ENCODE measurements around the gene GAD2.

The GAD2 gene

DNA sequence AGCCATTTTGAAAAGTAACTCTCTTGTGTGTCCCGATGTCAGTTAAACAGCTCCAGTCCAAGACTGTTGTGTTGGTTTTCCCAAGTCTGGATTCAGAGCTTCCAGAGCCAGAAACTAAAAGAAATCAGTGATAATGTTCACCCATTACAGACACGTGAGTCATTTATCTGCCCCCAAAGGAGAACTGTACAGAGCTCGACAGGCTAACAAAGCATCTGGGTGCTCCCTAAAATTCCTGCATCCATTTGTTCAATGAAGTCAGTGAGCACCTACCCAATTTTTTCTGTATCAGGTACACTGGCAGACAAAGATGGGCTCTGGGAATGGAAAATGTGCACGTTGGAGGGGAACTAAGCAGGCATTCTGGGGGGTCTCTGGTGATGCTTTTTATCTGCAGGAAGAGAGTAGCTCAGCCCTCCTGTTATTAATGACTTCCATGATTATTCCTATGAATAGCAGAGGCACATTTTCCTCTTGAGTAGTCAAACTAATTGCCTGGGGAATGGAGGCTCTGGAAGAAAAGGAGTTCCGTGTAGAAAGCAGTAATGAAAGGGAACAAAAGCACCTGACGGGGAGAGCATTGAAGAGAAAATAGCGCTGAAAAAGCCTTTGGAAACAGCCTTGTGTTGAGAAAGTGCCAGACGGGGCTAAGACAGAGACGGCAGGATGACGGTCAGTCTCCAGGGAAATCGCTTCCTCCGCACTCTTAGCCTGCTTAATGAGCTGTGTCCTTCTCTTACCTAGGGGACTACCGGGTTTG, 75.3 kb downstream of the GAD2 start:
- TF ChIP-seq, protein P1, sequence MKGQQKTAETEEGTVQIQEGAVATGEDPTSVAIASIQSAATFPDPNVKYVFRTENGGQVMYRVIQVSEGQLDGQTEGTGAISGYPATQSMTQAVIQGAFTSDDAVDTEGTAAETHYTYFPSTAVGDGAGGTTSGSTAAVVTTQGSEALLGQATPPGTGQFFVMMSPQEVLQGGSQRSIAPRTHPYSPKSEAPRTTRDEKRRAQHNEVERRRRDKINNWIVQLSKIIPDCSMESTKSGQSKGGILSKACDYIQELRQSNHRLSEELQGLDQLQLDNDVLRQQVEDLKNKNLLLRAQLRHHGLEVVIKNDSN (IDR thresholded peaks at IDR 0.05) = no peak
- no peak for TF ChIP-seq YY1 (IDR thresholded peaks at IDR 0.05; ENCODE audit: low read depth)
- no peak for TF ChIP-seq TAF1 (IDR thresholded peaks at IDR 0.05; ENCODE audit: low read depth)
- TF ChIP-seq, protein P2, sequence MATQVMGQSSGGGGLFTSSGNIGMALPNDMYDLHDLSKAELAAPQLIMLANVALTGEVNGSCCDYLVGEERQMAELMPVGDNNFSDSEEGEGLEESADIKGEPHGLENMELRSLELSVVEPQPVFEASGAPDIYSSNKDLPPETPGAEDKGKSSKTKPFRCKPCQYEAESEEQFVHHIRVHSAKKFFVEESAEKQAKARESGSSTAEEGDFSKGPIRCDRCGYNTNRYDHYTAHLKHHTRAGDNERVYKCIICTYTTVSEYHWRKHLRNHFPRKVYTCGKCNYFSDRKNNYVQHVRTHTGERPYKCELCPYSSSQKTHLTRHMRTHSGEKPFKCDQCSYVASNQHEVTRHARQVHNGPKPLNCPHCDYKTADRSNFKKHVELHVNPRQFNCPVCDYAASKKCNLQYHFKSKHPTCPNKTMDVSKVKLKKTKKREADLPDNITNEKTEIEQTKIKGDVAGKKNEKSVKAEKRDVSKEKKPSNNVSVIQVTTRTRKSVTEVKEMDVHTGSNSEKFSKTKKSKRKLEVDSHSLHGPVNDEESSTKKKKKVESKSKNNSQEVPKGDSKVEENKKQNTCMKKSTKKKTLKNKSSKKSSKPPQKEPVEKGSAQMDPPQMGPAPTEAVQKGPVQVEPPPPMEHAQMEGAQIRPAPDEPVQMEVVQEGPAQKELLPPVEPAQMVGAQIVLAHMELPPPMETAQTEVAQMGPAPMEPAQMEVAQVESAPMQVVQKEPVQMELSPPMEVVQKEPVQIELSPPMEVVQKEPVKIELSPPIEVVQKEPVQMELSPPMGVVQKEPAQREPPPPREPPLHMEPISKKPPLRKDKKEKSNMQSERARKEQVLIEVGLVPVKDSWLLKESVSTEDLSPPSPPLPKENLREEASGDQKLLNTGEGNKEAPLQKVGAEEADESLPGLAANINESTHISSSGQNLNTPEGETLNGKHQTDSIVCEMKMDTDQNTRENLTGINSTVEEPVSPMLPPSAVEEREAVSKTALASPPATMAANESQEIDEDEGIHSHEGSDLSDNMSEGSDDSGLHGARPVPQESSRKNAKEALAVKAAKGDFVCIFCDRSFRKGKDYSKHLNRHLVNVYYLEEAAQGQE (IDR thresholded peaks at IDR 0.05; ENCODE audit: low read depth) = no peak
- no peak for TF ChIP-seq TEAD4 (IDR thresholded peaks at IDR 0.05)
- TF ChIP-seq TCF12 (IDR thresholded peaks at IDR 0.05; ENCODE audit: low read depth) = no peak

DNA sequence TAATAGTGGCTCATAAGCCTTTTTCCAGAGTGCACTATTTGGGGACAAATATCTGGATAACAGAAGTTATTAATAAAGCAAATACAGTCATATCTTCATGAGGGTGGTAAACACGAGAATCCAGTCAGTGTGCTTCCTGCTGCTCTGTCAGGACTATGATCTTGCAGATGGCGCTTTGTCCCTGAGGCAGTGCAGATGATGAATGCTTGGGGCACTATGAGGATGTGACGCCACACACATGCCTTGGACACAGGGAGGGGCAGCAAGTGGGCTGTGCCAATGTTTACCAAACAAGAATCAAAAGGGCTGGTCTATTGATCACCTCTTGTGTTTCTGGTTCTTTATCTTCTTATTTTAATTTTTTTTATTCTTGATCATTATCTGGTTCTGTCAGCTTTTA, 79.8 kb downstream of the GAD2 start:
- TF ChIP-seq, protein P3, sequence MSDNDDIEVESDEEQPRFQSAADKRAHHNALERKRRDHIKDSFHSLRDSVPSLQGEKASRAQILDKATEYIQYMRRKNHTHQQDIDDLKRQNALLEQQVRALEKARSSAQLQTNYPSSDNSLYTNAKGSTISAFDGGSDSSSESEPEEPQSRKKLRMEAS (IDR thresholded peaks at IDR 0.05) = no peak
- no peak for TF ChIP-seq CREB1 (IDR thresholded peaks at IDR 0.05; ENCODE audit: low read depth)
- no peak for TF ChIP-seq NFIC (IDR thresholded peaks at IDR 0.05)
- TF ChIP-seq CEBPB (IDR thresholded peaks at IDR 0.05) = no peak
- no peak for TF ChIP-seq FOXM1 (IDR thresholded peaks at IDR 0.05; ENCODE audit: borderline replicate concordance, low read depth)
- TF ChIP-seq TEAD4 (IDR thresholded peaks at IDR 0.05) = no peak
- no peak for TF ChIP-seq TAF1 (IDR thresholded peaks at IDR 0.05; ENCODE audit: low read depth)
- no peak for TF ChIP-seq EGR1 (IDR thresholded peaks at IDR 0.05)
- TF ChIP-seq, protein P1 (IDR thresholded peaks at IDR 0.05) = no peak
- no peak for TF ChIP-seq EP300 (IDR thresholded peaks at IDR 0.05; ENCODE audit: borderline replicate concordance)
- TF ChIP-seq ZBTB7A (IDR thresholded peaks at IDR 0.05; ENCODE audit: low read depth) = no peak
- no peak for TF ChIP-seq TCF12 (IDR thresholded peaks at IDR 0.05; ENCODE audit: low read depth)
- TF ChIP-seq RAD21 (IDR thresholded peaks at IDR 0.05; ENCODE audit: low read depth) = no peak
- TF ChIP-seq YY1 (IDR thresholded peaks at IDR 0.05; ENCODE audit: low read depth) = no peak
- TF ChIP-seq, protein P2 (IDR thresholded peaks at IDR 0.05; ENCODE audit: low read depth) = no peak

- TF ChIP-seq, protein P2 (IDR thresholded peaks at IDR 0.05; ENCODE audit: low read depth) = no peak
- TF ChIP-seq CEBPB (IDR thresholded peaks at IDR 0.05) (no peak), EGR1 (IDR thresholded peaks at IDR 0.05) (no peak)
Measured at GRCh38 chr10:26300001-26300400, 83.4 kb downstream of the GAD2 start.

- TF ChIP-seq EP300 (IDR thresholded peaks at IDR 0.05; ENCODE audit: borderline replicate concordance) (no peak), FOXM1 (IDR thresholded peaks at IDR 0.05; ENCODE audit: borderline replicate concordance, low read depth) (no peak), EGR1 (IDR thresholded peaks at IDR 0.05) (no peak), TEAD4 (IDR thresholded peaks at IDR 0.05) (no peak), TCF12 (IDR thresholded peaks at IDR 0.05; ENCODE audit: low read depth) (no peak), NFIC (IDR thresholded peaks at IDR 0.05) (no peak), CEBPB (IDR thresholded peaks at IDR 0.05) (no peak), RAD21 (IDR thresholded peaks at IDR 0.05; ENCODE audit: low read depth) (no peak), CREB1 (IDR thresholded peaks at IDR 0.05; ENCODE audit: low read depth) (no peak), YY1 (IDR thresholded peaks at IDR 0.05; ENCODE audit: low read depth) (no peak), ZBTB7A (IDR thresholded peaks at IDR 0.05; ENCODE audit: low read depth) (no peak), TAF1 (IDR thresholded peaks at IDR 0.05; ENCODE audit: low read depth) (no peak)
- TF ChIP-seq, protein P1 (IDR thresholded peaks at IDR 0.05) = no peak
- TF ChIP-seq, protein P2 (IDR thresholded peaks at IDR 0.05; ENCODE audit: low read depth) = no peak
- TF ChIP-seq, protein P3 (IDR thresholded peaks at IDR 0.05) = no peak
Measured at GRCh38 chr10:26303366-26303765, 86.8 kb downstream of the GAD2 start.

Measured in Ishikawa (cell line).